Subcutaneous adipose tissue (tissue), 4 donors: Measurements from ENCODE around the gene DCAF6. TPM values are rescaled to one million over a fixed set of nuclear protein-coding genes. Genes with fewer than 3 reads are reported as not detected.

ENCODE experiments used
- CTCF ChIP-seq: fragments of 450-650 bp; IDR thresholded peaks from one replicate; pipeline ENCODE4 v1.5.1; 2016; ENCODE audit warnings: low read depth, mild to moderate bottlenecking, control low read depth, antibody characterized with exemption, moderate library complexity
- total RNA-seq, 4 donors: library from RNA; depleted of rRNA; stranded (reverse); fragments of >200 nt; gene quantifications; one replicate each; pipeline ENCODE4 v1.1.0, GENCODE V29; 2016

DCAF6 gene
- total RNA-seq, 4 donors from 2014 or later, result 94.4 to 116 (median 99.8) TPM

- no peak for TF ChIP-seq CTCF
These were observed 57.2 kb downstream of the DCAF6 start for GRCh38 chr1:167993720-167994119.

- no peak for TF ChIP-seq CTCF
These were observed 58.1 kb downstream of the DCAF6 start for GRCh38 chr1:167994560-167994959.

- TF ChIP-seq CTCF, result no peak
These were observed 58.6 kb downstream of the DCAF6 start for GRCh38 chr1:167995038-167995437.

GRCh38 chr1:167996266-167996665 lies 59.8 kb downstream of the DCAF6 start:
- TF ChIP-seq CTCF, result no peak

GRCh38 chr1:167997037-167997575 lies 60.6 kb downstream of the DCAF6 start:
- TF ChIP-seq CTCF, result no peak

GRCh38 chr1:167999877-168000276 lies 63.4 kb downstream of the DCAF6 start:
- TF ChIP-seq CTCF, result no peak

GRCh38 chr1:168000656-168001055 lies 64.2 kb downstream of the DCAF6 start:
- TF ChIP-seq CTCF, result no peak
